GM23338 (cell line): ENCODE data around the gene PSMA8. TPM values are rescaled to one million over a fixed set of nuclear protein-coding genes. Genes with fewer than 3 reads are reported as not detected.

Experiments used
- ATAC-seq: fragments of 200-7000 bp; cut with Tn5 transposase; 3 replicates; pipeline ENCODE4 v1.9.1; 2020
- DNase-seq: peaks from one replicate; pipeline ENCODE4 v3.0.0-alpha.2; 2015; ENCODE audit warnings: low spot score
- H2AFZ ChIP-seq: fragments of 200-600 bp; sonication (generic); 2 replicates; pipeline ENCODE4 v1.8.0; 2016; ENCODE audit warnings: antibody characterized with exemption, mild to moderate bottlenecking, moderate library complexity
- H3F3A ChIP-seq: fragments of 200-600 bp; sonication (generic); replicated peaks from 2 replicates; pipeline ENCODE4 v1.8.0; 2017; ENCODE audit warnings: antibody characterized with exemption, mixed run types, low read depth
- H3K27ac ChIP-seq: fragments of 200-600 bp; sonication (generic); 2 replicates; pipeline ENCODE4 v1.6.1; 2016; ENCODE audit warnings: low read depth
- H3K27me3 ChIP-seq: fragments of 200-600 bp; sonication (generic); 2 replicates; pipeline ENCODE4 v1.8.0; 2016; ENCODE audit warnings: mild to moderate bottlenecking, mixed run types, moderate library complexity; ENCODE audit not compliant: insufficient read depth
- H3K36me3 ChIP-seq: fragments of 200-600 bp; sonication (generic); 2 replicates; pipeline ENCODE4 v1.8.0; 2016; ENCODE audit warnings: mild to moderate bottlenecking; ENCODE audit not compliant: insufficient read depth
- H3K4me1 ChIP-seq: fragments of 200-600 bp; sonication (generic); 2 replicates; pipeline ENCODE4 v1.8.0; 2016; ENCODE audit warnings: mild to moderate bottlenecking, moderate library complexity; ENCODE audit not compliant: insufficient read depth
- H3K4me2 ChIP-seq: fragments of 200-600 bp; sonication (generic); 2 replicates; pipeline ENCODE4 v1.7.1; 2017; ENCODE audit warnings: mixed run types
- H3K4me3 ChIP-seq: fragments of 200-600 bp; sonication (generic); 2 replicates; pipeline ENCODE4 v1.6.1; 2016; ENCODE audit warnings: mixed run types
- H3K79me2 ChIP-seq: fragments of 200-600 bp; sonication (generic); replicated peaks from 2 replicates; pipeline ENCODE4 v1.8.0; 2017; ENCODE audit warnings: mild to moderate bottlenecking; ENCODE audit not compliant: insufficient read depth
- H3K9me2 ChIP-seq: fragments of 200-600 bp; sonication (generic); 2 replicates; pipeline ENCODE4 v1.8.0; 2017; ENCODE audit not compliant: insufficient read depth
- H4K20me1 ChIP-seq: fragments of 200-600 bp; sonication (generic); replicated peaks from 2 replicates; pipeline ENCODE4 v1.8.0; 2017; ENCODE audit warnings: mild to moderate bottlenecking; ENCODE audit not compliant: insufficient read depth
- H3K27ac Mint-ChIP-seq: 2 replicates; pipeline ENCODE4 v1.8.0; 2020; ENCODE audit warnings: inconsistent platforms, mild to moderate bottlenecking, moderate library complexity, mixed read lengths
- H3K27me3 Mint-ChIP-seq: 3 replicates; pipeline ENCODE4 v1.8.0; 2022; ENCODE audit warnings: low read depth, mild to moderate bottlenecking, moderate library complexity, mixed read lengths, inconsistent platforms; ENCODE audit not compliant: insufficient read depth, poor library complexity
- H3K36me3 Mint-ChIP-seq: 3 replicates; pipeline ENCODE4 v1.8.0; 2021; ENCODE audit warnings: low read depth, mild to moderate bottlenecking, inconsistent platforms, moderate library complexity, mixed read lengths
- H3K4me1 Mint-ChIP-seq: 3 replicates; pipeline ENCODE4 v1.8.0; 2020; ENCODE audit warnings: mild to moderate bottlenecking, inconsistent platforms, mixed read lengths
- H3K4me3 Mint-ChIP-seq: 3 replicates; pipeline ENCODE4 v1.8.0; 2021; ENCODE audit warnings: moderate library complexity, mild to moderate bottlenecking, inconsistent platforms, mixed read lengths
- H3K9me3 Mint-ChIP-seq: 3 replicates; pipeline ENCODE4 v1.8.0; 2020; ENCODE audit warnings: moderate library complexity, mild to moderate bottlenecking, inconsistent platforms, mixed read lengths
- CTCF ChIP-seq, 2 experiments: fragments of 200-600 bp in 1 of 2; sonication (generic) in 1 of 2; conservative IDR thresholded peaks; 2 replicates each; pipeline versions ENCODE4 v1.5.1 to v1.6.1; 2016 to 2017; ENCODE audit warnings: antibody characterized with exemption in 2 of 2, low read depth in 2 of 2, mild to moderate bottlenecking in 2 of 2, moderate library complexity in 1 of 2
- EZH2phosphoT487 ChIP-seq: fragments of 200-600 bp; sonication (generic); IDR thresholded peaks from one replicate; pipeline ENCODE4 v1.8.1; 2018; ENCODE audit warnings: antibody characterized with exemption; ENCODE audit not compliant: unreplicated experiment
- NANOG ChIP-seq: IDR thresholded peaks from 2 replicates; pipeline ENCODE4 v1.6.1; 2016; ENCODE audit warnings: antibody characterized with exemption, borderline replicate concordance
- POLR2AphosphoS5 ChIP-seq: IDR thresholded peaks from 2 replicates; pipeline ENCODE4 v1.6.1; 2016; ENCODE audit warnings: antibody characterized with exemption, low read depth
- REST ChIP-seq: IDR thresholded peaks from one replicate; pipeline ENCODE4 v1.6.1; 2018; ENCODE audit warnings: antibody characterized with exemption; ENCODE audit not compliant: unreplicated experiment
- ZNF114 ChIP-seq: fragments of 250-450 bp; sonication (Bioruptor Pico); IDR thresholded peaks from 2 replicates; pipeline ENCODE4 v1.5.0; 2020; ENCODE audit warnings: mild to moderate bottlenecking, moderate library complexity
- ZNF331 ChIP-seq: fragments of 250-450 bp; sonication (Bioruptor Pico); IDR thresholded peaks from 2 replicates; pipeline ENCODE4 v1.5.0; 2020; ENCODE audit warnings: low read depth, mild to moderate bottlenecking, moderate library complexity
- ZNF462 ChIP-seq: fragments of 250-450 bp; sonication (Bioruptor Pico); IDR thresholded peaks from 2 replicates; pipeline ENCODE4 v1.5.0; 2020; ENCODE audit warnings: mild to moderate bottlenecking, moderate library complexity
- polyA plus RNA-seq: library from polyadenylated mRNA; unstranded; fragments of >200 nt; fragmentation: Nextera tagmentation; extraction: Ambion mirVana; gene quantifications from 2 replicates; pipeline ENCODE4 v1.2.1, GENCODE V29; 2016
- total RNA-seq: library from RNA; depleted of rRNA; stranded (reverse); fragments of >200 nt; shearing (Covaris generic); gene quantifications from 2 replicates; pipeline ENCODE4 v1.2.3, GENCODE V29; 2014

The PSMA8 gene
- total and polyA plus RNA-seq, 2 experiments from 2014 or later: not detected

- Mint-ChIP-seq H3K9me3 (no peaks in the 10 kb centered on the region; the same call in 2 of the 3 replicates), H3K4me1 (no peaks in the 10 kb centered on the region), H3K36me3 (no peaks in the 10 kb centered on the region), H3K27me3 (no peaks in the 10 kb centered on the region), H3K4me3 (no peak overlapping the region), H3K27ac (no peak overlapping the region)
- Histone ChIP-seq H3K27me3 (no peaks in the 10 kb centered on the region), H3K36me3 (no peaks in the 10 kb centered on the region), H2AFZ (no peak overlapping the region), H3K27ac (no peak overlapping the region), H3K4me3 (no peak overlapping the region), H4K20me1 (no peaks in the 10 kb centered on the region), H3F3A (no peaks in the 10 kb centered on the region), H3K4me1 (no peaks in the 10 kb centered on the region), H3K4me2 (no peak overlapping the region), H3K9me2 (0 out of 2 replicates have a peak, but pooled peaks cover 2% of the 10 kb centered on the region), H3K79me2 (no peaks in the 10 kb centered on the region)
- DNase-seq (no peak), ATAC-seq (no peak)
- TF ChIP-seq POLR2AphosphoS5: no peak
- no peak for TF ChIP-seq ZNF331
- TF ChIP-seq NANOG: no peak
- no peak for TF ChIP-seq REST
- TF ChIP-seq CTCF (conservative IDR thresholded peaks at IDR 0.05; ENCODE audit: low read depth in 2 of 2): no peak
- no peak for TF ChIP-seq EZH2phosphoT487
- no peak for TF ChIP-seq ZNF462 (CRISPR knock-in tag)
- TF ChIP-seq ZNF114 (CRISPR knock-in tag): no peak
Measured at GRCh38 chr18:26210147-26210546, 76.5 kb downstream of the PSMA8 start.
